ENCODE results near the gene SYNJ1. TPM values are rescaled to one million over a fixed set of nuclear protein-coding genes. Genes with fewer than 3 reads are reported as not detected.

The SYNJ1 gene
- total and polyA plus RNA-seq, 10 of the 15 experiments (the other 5 are each of a cell fraction or from before 2014, with no cell fraction given): 1.2 to 7.0 (median 3.5) TPM

GRCh38 chr21:32708069-32708468, 19.7 kb downstream of the SYNJ1 start:
- POLR2A ChIA-PET: no interaction called here
- no TSS peak for BruUV-seq (replicated peaks)
- CTCF ChIA-PET: no interaction called here
- Histone ChIP-seq H3K27ac (ENCODE audit: control insufficient read depth, insufficient read depth) (no peak overlapping the region), H3K27me3 (replicated peaks in 1 of 2; ENCODE audit: control insufficient read depth in 2 of 2, insufficient read depth in 2 of 2, low read length in 1 of 2) (no peaks in the 10 kb centered on the region), H3K9ac (ENCODE audit: control insufficient read depth, insufficient read depth, low read length) (no peak overlapping the region), H3K36me3 (ENCODE audit: control insufficient read depth in 2 of 2, insufficient read depth in 2 of 2, low read length in 1 of 2) (no peaks in the 10 kb centered on the region), H3K9me3 (replicated peaks; ENCODE audit: control insufficient read depth, insufficient read depth, low read length) (no peaks in the 10 kb centered on the region), H3K79me2 (ENCODE audit: control insufficient read depth, insufficient read depth, low read length) (no peaks in the 10 kb centered on the region; the same call in 1 of the 2 replicates), H2AFZ (ENCODE audit: control insufficient read depth, low read depth, low read length) (no peak overlapping the region), H3K4me2 (ENCODE audit: control insufficient read depth, insufficient read depth) (no peak overlapping the region), H4K20me1 (ENCODE audit: control insufficient read depth, insufficient read depth) (no peaks in the 10 kb centered on the region), H3K4me1 (ENCODE audit: control insufficient read depth, insufficient read depth, low read length) (peaks cover 18% of the 10 kb centered on the region), H3K4me3 (no peak overlapping the region)
- in situ Hi-C loops (cut with MboI) (no loop called here), intact Hi-C loops (cut with micrococcal nuclease; ENCODE audit: unreplicated experiment) (no loop called here)
- RAD21 ChIA-PET (ENCODE audit: unreplicated experiment): no interaction called here
- no peak for DNase-seq (ENCODE audit: low read depth, low spot score)
- ATAC-seq: no peak
- FAIRE-seq: no peak
- 76% methylated on average over 6 of the region's 6 CpGs for WGBS (ENCODE audit: insufficient coverage, insufficient replicate concordance, low lambda C conversion rate, missing lambda C conversion rate)
- SMC1A ChIA-PET (ENCODE audit: uncharacterized antibody, unreplicated experiment): interaction anchor here (1.1 kb wide), 1 partner anchor 12 kb away, joined by 4 read pairs; no protein-coding TSS in a partner anchor
- TF ChIP-seq ZNF24 (IDR thresholded peaks at IDR 0.05): no peak
- TF ChIP-seq JUNB (IDR thresholded peaks at IDR 0.05): no peak
- TF ChIP-seq POLR2AphosphoS2 (IDR thresholded peaks at IDR 0.05; ENCODE audit: low read depth, low read length): no peak
- TF ChIP-seq, protein P1, sequence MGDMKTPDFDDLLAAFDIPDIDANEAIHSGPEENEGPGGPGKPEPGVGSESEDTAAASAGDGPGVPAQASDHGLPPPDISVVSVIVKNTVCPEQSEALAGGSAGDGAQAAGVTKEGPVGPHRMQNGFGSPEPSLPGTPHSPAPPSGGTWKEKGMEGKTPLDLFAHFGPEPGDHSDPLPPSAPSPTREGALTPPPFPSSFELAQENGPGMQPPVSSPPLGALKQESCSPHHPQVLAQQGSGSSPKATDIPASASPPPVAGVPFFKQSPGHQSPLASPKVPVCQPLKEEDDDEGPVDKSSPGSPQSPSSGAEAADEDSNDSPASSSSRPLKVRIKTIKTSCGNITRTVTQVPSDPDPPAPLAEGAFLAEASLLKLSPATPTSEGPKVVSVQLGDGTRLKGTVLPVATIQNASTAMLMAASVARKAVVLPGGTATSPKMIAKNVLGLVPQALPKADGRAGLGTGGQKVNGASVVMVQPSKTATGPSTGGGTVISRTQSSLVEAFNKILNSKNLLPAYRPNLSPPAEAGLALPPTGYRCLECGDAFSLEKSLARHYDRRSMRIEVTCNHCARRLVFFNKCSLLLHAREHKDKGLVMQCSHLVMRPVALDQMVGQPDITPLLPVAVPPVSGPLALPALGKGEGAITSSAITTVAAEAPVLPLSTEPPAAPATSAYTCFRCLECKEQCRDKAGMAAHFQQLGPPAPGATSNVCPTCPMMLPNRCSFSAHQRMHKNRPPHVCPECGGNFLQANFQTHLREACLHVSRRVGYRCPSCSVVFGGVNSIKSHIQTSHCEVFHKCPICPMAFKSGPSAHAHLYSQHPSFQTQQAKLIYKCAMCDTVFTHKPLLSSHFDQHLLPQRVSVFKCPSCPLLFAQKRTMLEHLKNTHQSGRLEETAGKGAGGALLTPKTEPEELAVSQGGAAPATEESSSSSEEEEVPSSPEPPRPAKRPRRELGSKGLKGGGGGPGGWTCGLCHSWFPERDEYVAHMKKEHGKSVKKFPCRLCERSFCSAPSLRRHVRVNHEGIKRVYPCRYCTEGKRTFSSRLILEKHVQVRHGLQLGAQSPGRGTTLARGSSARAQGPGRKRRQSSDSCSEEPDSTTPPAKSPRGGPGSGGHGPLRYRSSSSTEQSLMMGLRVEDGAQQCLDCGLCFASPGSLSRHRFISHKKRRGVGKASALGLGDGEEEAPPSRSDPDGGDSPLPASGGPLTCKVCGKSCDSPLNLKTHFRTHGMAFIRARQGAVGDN (IDR thresholded peaks at IDR 0.05): no peak
- TF ChIP-seq POLR2A (IDR thresholded peaks at IDR 0.05; ENCODE audit: low read depth, low read length): no peak
- TF ChIP-seq GATAD2B (conservative IDR thresholded peaks at IDR 0.05; ENCODE audit: low read depth): no peak
- no peak for TF ChIP-seq FOXM1 (IDR thresholded peaks at IDR 0.05; ENCODE audit: low read depth, low read length)
- TF ChIP-seq, protein P2, sequence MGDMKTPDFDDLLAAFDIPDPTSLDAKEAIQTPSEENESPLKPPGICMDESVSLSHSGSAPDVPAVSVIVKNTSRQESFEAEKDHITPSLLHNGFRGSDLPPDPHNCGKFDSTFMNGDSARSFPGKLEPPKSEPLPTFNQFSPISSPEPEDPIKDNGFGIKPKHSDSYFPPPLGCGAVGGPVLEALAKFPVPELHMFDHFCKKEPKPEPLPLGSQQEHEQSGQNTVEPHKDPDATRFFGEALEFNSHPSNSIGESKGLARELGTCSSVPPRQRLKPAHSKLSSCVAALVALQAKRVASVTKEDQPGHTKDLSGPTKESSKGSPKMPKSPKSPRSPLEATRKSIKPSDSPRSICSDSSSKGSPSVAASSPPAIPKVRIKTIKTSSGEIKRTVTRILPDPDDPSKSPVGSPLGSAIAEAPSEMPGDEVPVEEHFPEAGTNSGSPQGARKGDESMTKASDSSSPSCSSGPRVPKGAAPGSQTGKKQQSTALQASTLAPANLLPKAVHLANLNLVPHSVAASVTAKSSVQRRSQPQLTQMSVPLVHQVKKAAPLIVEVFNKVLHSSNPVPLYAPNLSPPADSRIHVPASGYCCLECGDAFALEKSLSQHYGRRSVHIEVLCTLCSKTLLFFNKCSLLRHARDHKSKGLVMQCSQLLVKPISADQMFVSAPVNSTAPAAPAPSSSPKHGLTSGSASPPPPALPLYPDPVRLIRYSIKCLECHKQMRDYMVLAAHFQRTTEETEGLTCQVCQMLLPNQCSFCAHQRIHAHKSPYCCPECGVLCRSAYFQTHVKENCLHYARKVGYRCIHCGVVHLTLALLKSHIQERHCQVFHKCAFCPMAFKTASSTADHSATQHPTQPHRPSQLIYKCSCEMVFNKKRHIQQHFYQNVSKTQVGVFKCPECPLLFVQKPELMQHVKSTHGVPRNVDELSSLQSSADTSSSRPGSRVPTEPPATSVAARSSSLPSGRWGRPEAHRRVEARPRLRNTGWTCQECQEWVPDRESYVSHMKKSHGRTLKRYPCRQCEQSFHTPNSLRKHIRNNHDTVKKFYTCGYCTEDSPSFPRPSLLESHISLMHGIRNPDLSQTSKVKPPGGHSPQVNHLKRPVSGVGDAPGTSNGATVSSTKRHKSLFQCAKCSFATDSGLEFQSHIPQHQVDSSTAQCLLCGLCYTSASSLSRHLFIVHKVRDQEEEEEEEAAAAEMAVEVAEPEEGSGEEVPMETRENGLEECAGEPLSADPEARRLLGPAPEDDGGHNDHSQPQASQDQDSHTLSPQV (IDR thresholded peaks at IDR 0.05): no peak
- no peak for TF ChIP-seq BCL11A (IDR thresholded peaks at IDR 0.05; ENCODE audit: low read depth, low read length)
- no peak for TF ChIP-seq SRF (IDR thresholded peaks at IDR 0.05; ENCODE audit: low read depth in 2 of 2, low read length in 2 of 2)
- no peak for TF ChIP-seq KLF5 (IDR thresholded peaks at IDR 0.05; ENCODE audit: partially characterized antibody)
- TF ChIP-seq, protein P3, sequence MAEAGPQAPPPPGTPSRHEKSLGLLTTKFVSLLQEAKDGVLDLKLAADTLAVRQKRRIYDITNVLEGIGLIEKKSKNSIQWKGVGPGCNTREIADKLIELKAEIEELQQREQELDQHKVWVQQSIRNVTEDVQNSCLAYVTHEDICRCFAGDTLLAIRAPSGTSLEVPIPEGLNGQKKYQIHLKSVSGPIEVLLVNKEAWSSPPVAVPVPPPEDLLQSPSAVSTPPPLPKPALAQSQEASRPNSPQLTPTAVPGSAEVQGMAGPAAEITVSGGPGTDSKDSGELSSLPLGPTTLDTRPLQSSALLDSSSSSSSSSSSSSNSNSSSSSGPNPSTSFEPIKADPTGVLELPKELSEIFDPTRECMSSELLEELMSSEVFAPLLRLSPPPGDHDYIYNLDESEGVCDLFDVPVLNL (IDR thresholded peaks at IDR 0.05; ENCODE audit: low read depth, low read length): no peak
- no peak for TF ChIP-seq SMARCA5 (IDR thresholded peaks at IDR 0.05)
- TF ChIP-seq EP300 (IDR thresholded peaks at IDR 0.05; ENCODE audit: borderline replicate concordance in 1 of 2, control insufficient read depth in 1 of 2, low read depth in 2 of 2, low read length in 2 of 2): no peak
- no peak for TF ChIP-seq BMI1 (IDR thresholded peaks at IDR 0.05; ENCODE audit: borderline replicate concordance)
